GM18867 (cell line): ENCODE measurements around the gene B4GALNT3.

Experiments
- ATAC-seq: cut with Tn5 transposase; IDR thresholded peaks from one replicate; pipeline ENCODE4 v1.9.1; 2021; ENCODE audit warnings: mild to moderate bottlenecking, moderate library complexity; ENCODE audit not compliant: unreplicated experiment

B4GALNT3 gene

GRCh38 chr12:466762-467161 lies 7.0 kb downstream of the B4GALNT3 start:
- no peak for ATAC-seq

GRCh38 chr12:467591-467990 lies 7.9 kb downstream of the B4GALNT3 start:
- no peak for ATAC-seq

GRCh38 chr12:468671-469389 lies 9.1 kb downstream of the B4GALNT3 start:
- ATAC-seq = no peak

- no peak for ATAC-seq
Observed at GRCh38 chr12:470133-470532, 10.4 kb downstream of the B4GALNT3 start.

- ATAC-seq = no peak
Observed at GRCh38 chr12:473198-473597, 13.5 kb downstream of the B4GALNT3 start.

- ATAC-seq = no peak
Observed at GRCh38 chr12:473863-474577, 14.3 kb downstream of the B4GALNT3 start.

GRCh38 chr12:475286-475685 lies 15.5 kb downstream of the B4GALNT3 start:
- no peak for ATAC-seq

GRCh38 chr12:479161-479560 lies 19.4 kb downstream of the B4GALNT3 start:
- ATAC-seq = no peak

- ATAC-seq = no peak
Observed at GRCh38 chr12:480831-481816, 21.4 kb downstream of the B4GALNT3 start.

GRCh38 chr12:482061-482460 lies 22.3 kb downstream of the B4GALNT3 start:
- no peak for ATAC-seq

- no peak for ATAC-seq
Observed at GRCh38 chr12:484096-484495, 24.4 kb downstream of the B4GALNT3 start.

GRCh38 chr12:490260-490659 lies 30.5 kb downstream of the B4GALNT3 start:
- ATAC-seq = no peak

GRCh38 chr12:495466-495865 lies 35.7 kb downstream of the B4GALNT3 start:
- ATAC-seq = no peak

GRCh38 chr12:496736-497135 lies 37.0 kb downstream of the B4GALNT3 start:
- ATAC-seq = no peak

GRCh38 chr12:497501-498160 lies 37.9 kb downstream of the B4GALNT3 start:
- ATAC-seq = no peak

GRCh38 chr12:499837-500458 lies 40.2 kb downstream of the B4GALNT3 start:
- no peak for ATAC-seq

- no peak for ATAC-seq
Observed at GRCh38 chr12:501722-502447, 42.1 kb downstream of the B4GALNT3 start.

GRCh38 chr12:503111-503761 lies 43.5 kb downstream of the B4GALNT3 start:
- ATAC-seq = no peak

- no peak for ATAC-seq
Observed at GRCh38 chr12:505221-505620, 45.5 kb downstream of the B4GALNT3 start.
